K562 (cell line): ENCODE measurements around the gene MAP3K12. TPM values are rescaled to one million over a fixed set of nuclear protein-coding genes. Genes with fewer than 3 reads are reported as not detected.

Experiments used
- ATAC-seq: fragments of 200-7000 bp; cut with Tn5 transposase; 3 replicates; pipeline ENCODE4 v1.9.1; 2020; ENCODE audit warnings: moderate library complexity
- BruUV-seq: library from RNA; stranded (reverse); fragments of 400-500 nt; replicated peaks from 2 replicates; lab custom pipeline; 2021; lab: Mats Ljungman, UMichigan
- CTCF ChIA-PET: fragments of 300-600 bp; formaldehyde crosslinking; extraction: SDS; loops from one replicate; lab custom pipeline; 2021; ENCODE audit warnings: low intra/inter-chr PET ratio; lab: Yijun Ruan, JAX
- POLR2A ChIA-PET: fragments of 300-600, 350-650 bp; sonication (Branson Sonifier 250); formaldehyde crosslinking; extraction: SDS; loops from one replicate; lab custom pipeline; 2021; ENCODE audit warnings: antibody characterized with exemption, inconsistent platforms; lab: Yijun Ruan, JAX
- DNase-seq, 4 experiments: peaks; one replicate each; pipeline versions ENCODE4 v3.0.0 to v3.0.0-alpha.2; 2011 to 2018; ENCODE audit warnings: low spot score in 3 of 4, mixed read lengths in 3 of 4; ENCODE audit errors: extremely low read depth in 1 of 4
- FAIRE-seq: peaks from 2 replicates; lab custom pipeline; 2011; peaks lifted over from hg19 to GRCh38; lab: Jason Lieb, UNC
- H2AFZ ChIP-seq: 2 replicates; pipeline ENCODE4 v1.6.0; 2011; ENCODE audit warnings: low read depth, low read length, control low read depth, inconsistent platforms
- H3K27ac ChIP-seq: fragments of 200-600 bp; 3 replicates; pipeline ENCODE4 v1.8.0; 2011; ENCODE audit warnings: low read depth, mild to moderate bottlenecking, control low read depth, inconsistent platforms, low read length, moderate library complexity, mixed read lengths; ENCODE audit errors: extremely low read depth
- H3K27me3 ChIP-seq, 2 experiments: fragments of 300-600 bp in 1 of 2; 2 replicates in 1 of 2; 3 replicates in 1 of 2; pipeline versions ENCODE4 v1.6.0 to v1.8.0; 2011; ENCODE audit warnings: inconsistent platforms in 2 of 2, low read length in 2 of 2, mild to moderate bottlenecking in 1 of 2, mixed read lengths in 1 of 2, moderate library complexity in 1 of 2; ENCODE audit not compliant: control insufficient read depth in 2 of 2, insufficient read depth in 2 of 2
- H3K36me3 ChIP-seq: fragments of 300-600 bp; 3 replicates; pipeline ENCODE4 v1.8.0; 2011; ENCODE audit warnings: mild to moderate bottlenecking, low read length, inconsistent platforms; ENCODE audit not compliant: control insufficient read depth, insufficient read depth
- H3K4me1 ChIP-seq, 2 experiments: fragments of 200-600 bp in 1 of 2; replicated peaks in 1 of 2; 2 replicates in 1 of 2; 3 replicates in 1 of 2; pipeline versions ENCODE4 v1.5.1 to v1.8.0; 2011; ENCODE audit warnings: inconsistent platforms in 2 of 2, low read length in 2 of 2, mild to moderate bottlenecking in 1 of 2, mixed read lengths in 1 of 2, moderate library complexity in 1 of 2; ENCODE audit not compliant: control insufficient read depth in 2 of 2, insufficient read depth in 2 of 2
- H3K4me2 ChIP-seq: 2 replicates; pipeline ENCODE4 v1.6.1; 2011; ENCODE audit warnings: low read length, control low read depth, inconsistent platforms, mixed read lengths; ENCODE audit not compliant: insufficient read depth
- H3K4me3 ChIP-seq: fragments of 200-600 bp; sonication (generic), shearing (Covaris generic); 2 replicates; pipeline ENCODE4 v1.5.1; 2016; ENCODE audit warnings: control low read depth, inconsistent platforms
- H3K79me2 ChIP-seq: fragments of 200-600 bp; 3 replicates; pipeline ENCODE4 v1.8.0; 2011; ENCODE audit warnings: low read length, inconsistent platforms; ENCODE audit not compliant: control insufficient read depth, insufficient read depth
- H3K9ac ChIP-seq, 2 experiments: 2 replicates each; pipeline versions ENCODE4 v1.6.0 to v1.6.1; 2011; ENCODE audit warnings: low read depth in 2 of 2, low read length in 2 of 2, control low read depth in 1 of 2, inconsistent platforms in 1 of 2, mild to moderate bottlenecking in 1 of 2, mixed read lengths in 1 of 2; ENCODE audit not compliant: insufficient read depth in 1 of 2
- H3K9me1 ChIP-seq: one replicate; pipeline ENCODE4 v1.6.0; 2011; ENCODE audit warnings: inconsistent platforms, mild to moderate bottlenecking, low read length, moderate library complexity; ENCODE audit not compliant: control insufficient read depth, insufficient read depth
- H3K9me3 ChIP-seq: replicated peaks from 2 replicates; pipeline ENCODE4 v1.5.1; 2011; ENCODE audit warnings: low read depth, low read length, inconsistent platforms; ENCODE audit not compliant: control insufficient read depth, insufficient read depth
- H4K20me1 ChIP-seq: replicated peaks from 2 replicates; pipeline ENCODE4 v1.6.1; 2011; ENCODE audit warnings: low read length, inconsistent platforms, mixed read lengths; ENCODE audit not compliant: control insufficient read depth, insufficient read depth
- ATF1 ChIP-seq, 2 experiments: fragments of 450-650 bp in 1 of 2; IDR thresholded peaks; 2 replicates each; pipeline ENCODE4 v1.6.1; 2016; ENCODE audit warnings: missing compliant biosample characterization in 1 of 2, missing genetic modification characterization in 1 of 2
- CREB3 ChIP-seq: fragments of 450-650 bp; conservative IDR thresholded peaks from 2 replicates; pipeline ENCODE4 v1.6.1; 2016; ENCODE audit warnings: missing genetic modification characterization, low read depth, mild to moderate bottlenecking, missing compliant biosample characterization, moderate library complexity
- CTCF ChIP-seq, 3 experiments: IDR thresholded peaks in 2 of 3; conservative IDR thresholded peaks in 1 of 3; 2 replicates each; pipeline ENCODE4 v1.5.1; 2011 to 2012; ENCODE audit warnings: low read length in 3 of 3, mild to moderate bottlenecking in 3 of 3, control low read depth in 2 of 3, improper control_type of control experiment in 1 of 3, inconsistent platforms in 1 of 3, low read depth in 1 of 3, mixed read lengths in 1 of 3, moderate library complexity in 1 of 3; ENCODE audit not compliant: insufficient read depth in 2 of 3
- E2F8 ChIP-seq: fragments of 450-650 bp; IDR thresholded peaks from 2 replicates; pipeline ENCODE4 v1.7.1; 2018; ENCODE audit warnings: mild to moderate bottlenecking, low read depth; ENCODE audit not compliant: partially characterized antibody
- HNRNPUL1 ChIP-seq: fragments of 200-400 bp; formaldehyde crosslinking; IDR thresholded peaks from 2 replicates; pipeline ENCODE4 v1.6.1; 2017; ENCODE audit warnings: low read length
- LCOR ChIP-seq: sonication (generic); formaldehyde crosslinking; IDR thresholded peaks from 2 replicates; pipeline ENCODE4 v1.8.0; 2022; ENCODE audit warnings: mild to moderate bottlenecking, missing genetic modification reagents
- NCOR1 ChIP-seq: fragments of 450-650 bp; IDR thresholded peaks from 2 replicates; pipeline ENCODE4 v1.6.1; 2016; ENCODE audit warnings: mild to moderate bottlenecking, moderate library complexity
- NUFIP1 ChIP-seq: fragments of 450-650 bp; IDR thresholded peaks from 2 replicates; pipeline ENCODE4 v1.6.1; 2018; ENCODE audit not compliant: partially characterized antibody
- POLR2AphosphoS5 ChIP-seq: IDR thresholded peaks from 2 replicates; pipeline ENCODE4 v1.6.1; 2011; ENCODE audit warnings: mild to moderate bottlenecking, low read depth, low read length, moderate library complexity; ENCODE audit not compliant: control insufficient read depth, insufficient read depth
- RBFOX2 ChIP-seq: fragments of 200-400 bp; formaldehyde crosslinking; IDR thresholded peaks from 2 replicates; pipeline ENCODE4 v1.6.1; 2017; ENCODE audit warnings: low read depth, mild to moderate bottlenecking, low read length, moderate library complexity
- RNF2 ChIP-seq: sonication (generic); IDR thresholded peaks from 2 replicates; pipeline ENCODE4 v1.6.1; 2016
- YY1 ChIP-seq, 3 experiments: IDR thresholded peaks; 2 replicates each; pipeline ENCODE4 v1.6.1; 2011; ENCODE audit warnings: low read length in 2 of 3, mild to moderate bottlenecking in 2 of 3, moderate library complexity in 2 of 3, borderline replicate concordance in 1 of 3, control low read depth in 1 of 3, low read depth in 1 of 3; ENCODE audit not compliant: insufficient read depth in 3 of 3, insufficient replicate concordance in 2 of 3, control insufficient read depth in 1 of 3, insufficient read length in 1 of 3; ENCODE audit errors: extremely low read depth in 1 of 3
- ZC3H4 ChIP-seq: sonication (generic); formaldehyde crosslinking; IDR thresholded peaks from 2 replicates; pipeline ENCODE4 v1.9.0; 2021; ENCODE audit warnings: missing genetic modification reagents, borderline replicate concordance
- ZNF347 ChIP-seq: fragments of 450-650 bp; formaldehyde crosslinking; IDR thresholded peaks from 2 replicates; pipeline ENCODE4 v1.4.0; 2020; ENCODE audit warnings: low read depth, mild to moderate bottlenecking, moderate library complexity
- ZNF431 ChIP-seq: sonication (generic); formaldehyde crosslinking; IDR thresholded peaks from 2 replicates; pipeline ENCODE4 v1.8.0; 2022; ENCODE audit warnings: mild to moderate bottlenecking, missing genetic modification reagents
- WGBS: fragments of 100-300 bp; shearing (Covaris generic); methylation state at CpG from one replicate; pipeline ENCODE4 v1.1.6; 2016; ENCODE audit warnings: low coverage, mixed read lengths; ENCODE audit not compliant: insufficient coverage; ENCODE audit errors: missing lambda C conversion rate; 5-methylcytosine and 5-hydroxymethylcytosine counted together
- in situ Hi-C: fragments of 300-500 bp; cut with MboI; formaldehyde crosslinking; loops from 4 replicates; pipeline ENCODE4 v1.15.0; 2018; ENCODE audit warnings: inconsistent platforms, mixed read lengths
- intact Hi-C: fragments of 100-400 bp; cut with micrococcal nuclease; formaldehyde crosslinking; loops from 2 replicates; pipeline ENCODE4 v1.14.2; 2022
- polyA plus RNA-seq, 8 experiments: library from polyadenylated mRNA; depleted of rRNA in 4 of 8; stranded (reverse) in 5 of 8; unstranded in 3 of 8; fragments of >200 nt; fragmentation: Nextera tagmentation in 2 of 8; fragmentation: Illumina TruSeq in 1 of 8; extraction: Ambion mirVana in 2 of 8; extraction: Trizol in 1 of 8; gene quantifications; 2 replicates each; pipeline versions ENCODE4 v1.2.1 to v1.2.3, GENCODE V29; 2011 to 2014; ENCODE audit warnings: inconsistent platforms in 1 of 8, missing spikeins in 1 of 8
- total RNA-seq, 7 experiments: library from RNA; depleted of rRNA in 6 of 7; stranded (reverse); fragments of >200 nt in 6 of 7; fragmentation: Illumina TruSeq in 2 of 7; extraction: Trizol in 2 of 7; gene quantifications; 2 replicates each; pipeline versions ENCODE4 v1.2.1 to v1.2.3, GENCODE V29; 2011 to 2021; ENCODE audit warnings: low replicate concordance in 1 of 7
- TF ChIP-seq, protein P1 (sequence below): sonication (generic); formaldehyde crosslinking; IDR thresholded peaks from 2 replicates; pipeline ENCODE4 v1.9.0; 2022; ENCODE audit warnings: mild to moderate bottlenecking, missing genetic modification reagents

The MAP3K12 gene
- total and polyA plus RNA-seq, 9 of the 15 experiments (the other 6 are each of a cell fraction or from before 2014, with no cell fraction given), result 0.10 to 2.4 (median 1.6) TPM

DNA sequence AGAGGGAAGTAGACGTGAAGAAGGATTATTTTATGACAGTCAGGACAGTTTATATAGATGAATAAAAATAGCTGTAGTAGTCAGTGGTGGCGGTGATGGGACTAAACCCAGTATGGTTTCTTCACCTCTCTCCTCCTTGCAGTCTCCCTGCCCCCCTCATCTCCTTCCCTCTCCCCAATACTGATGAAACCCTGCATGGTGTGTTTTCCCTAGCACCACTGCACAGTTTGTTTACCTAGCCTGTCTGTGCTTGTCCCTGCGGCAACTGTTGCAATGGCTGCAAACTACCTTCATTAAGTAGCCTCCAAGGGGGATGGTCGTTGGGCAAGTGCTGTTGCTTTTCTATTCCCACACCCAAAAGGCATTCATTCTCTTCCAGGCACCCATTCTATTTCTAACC lies 32.6 kb downstream of the MAP3K12 start:
- WGBS, result 96% methylated on average over 4 of the region's 4 CpGs
- Histone ChIP-seq H3K27ac (no peak overlapping the region), H3K9me1 (no peaks in the 10 kb centered on the region), H3K36me3 (peaks cover 100% of the 10 kb centered on the region), H3K4me2 (no peak overlapping the region), H2AFZ (no peak overlapping the region), H4K20me1 (peaks cover 21% of the 10 kb centered on the region), H3K79me2 (peaks cover 77% of the 10 kb centered on the region), H3K4me1 (peaks cover 0 to 3% of the 10 kb centered on the region in 2 experiments; a peak in 1 of 5 replicates), H3K4me3 (no peak overlapping the region), H3K9ac (no peak overlapping the region), H3K27me3 (no peaks in the 10 kb centered on the region), H3K9me3 (no peaks in the 10 kb centered on the region)
- no TSS peak for BruUV-seq
- TF ChIP-seq LCOR (CRISPR knock-in tag) (no peak), CREB3 (tag) (no peak), ATF1 (CRISPR knock-in tag; IDR thresholded peaks at IDR 0.05) (no peak), ATF1 (tag; IDR thresholded peaks at IDR 0.05) (no peak), RNF2 (no peak), E2F8 (no peak), POLR2AphosphoS5 (peak; percentile 19; the same call in 1 of the 2 replicates), NUFIP1 (no peak), ZNF347 (CRISPR knock-in tag) (no peak), NCOR1 (no peak), RBFOX2 (peak; percentile 40), CTCF (IDR thresholded peaks at IDR 0.05 in 2 of 3, conservative IDR thresholded peaks at IDR 0.05 in 1 of 3; ENCODE audit: insufficient read depth in 2 of 3, low read depth in 1 of 3, low read length in 3 of 3) (no peak), HNRNPUL1 (no peak), YY1 (IDR thresholded peaks at IDR 0.05; ENCODE audit: borderline replicate concordance in 1 of 3, control insufficient read depth in 1 of 3, extremely low read depth in 1 of 3, insufficient read depth in 3 of 3, insufficient read length in 1 of 3, insufficient replicate concordance in 2 of 3, low read depth in 1 of 3, low read length in 2 of 3) (no peak), ZC3H4 (no peak), ZNF431 (CRISPR knock-in tag) (no peak)
- TF ChIP-seq, protein P1, sequence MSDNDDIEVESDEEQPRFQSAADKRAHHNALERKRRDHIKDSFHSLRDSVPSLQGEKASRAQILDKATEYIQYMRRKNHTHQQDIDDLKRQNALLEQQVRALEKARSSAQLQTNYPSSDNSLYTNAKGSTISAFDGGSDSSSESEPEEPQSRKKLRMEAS (CRISPR knock-in tag), result no peak
- no peak for DNase-seq
- POLR2A ChIA-PET, result interaction anchor here (1.0 to 8.8 kb wide), 3 partner anchors 8 to 16 kb away, joined by 3 to 87 read pairs (median 18); no protein-coding TSS in a partner anchor
- no peak for FAIRE-seq
- intact Hi-C loops (no loop called here), in situ Hi-C loops (no loop called here)
- CTCF ChIA-PET, result no interaction called here
- no peak for ATAC-seq
